GM23338 (cell line): Measurements from ENCODE around the gene PPTC7. TPM values are rescaled to one million over a fixed set of nuclear protein-coding genes. Genes with fewer than 3 reads are reported as not detected.

Experiments used
- ATAC-seq: fragments of 200-7000 bp; cut with Tn5 transposase; 3 replicates; pipeline ENCODE4 v1.9.1; 2020
- DNase-seq: peaks from one replicate; pipeline ENCODE4 v3.0.0-alpha.2; 2015; ENCODE audit warnings: low spot score
- H2AFZ ChIP-seq: fragments of 200-600 bp; sonication (generic); 2 replicates; pipeline ENCODE4 v1.8.0; 2016; ENCODE audit warnings: antibody characterized with exemption, mild to moderate bottlenecking, moderate library complexity
- H3F3A ChIP-seq: fragments of 200-600 bp; sonication (generic); replicated peaks from 2 replicates; pipeline ENCODE4 v1.8.0; 2017; ENCODE audit warnings: antibody characterized with exemption, mixed run types, low read depth
- H3K27ac ChIP-seq: fragments of 200-600 bp; sonication (generic); 2 replicates; pipeline ENCODE4 v1.6.1; 2016; ENCODE audit warnings: low read depth
- H3K27me3 ChIP-seq: fragments of 200-600 bp; sonication (generic); 2 replicates; pipeline ENCODE4 v1.8.0; 2016; ENCODE audit warnings: mild to moderate bottlenecking, mixed run types, moderate library complexity; ENCODE audit not compliant: insufficient read depth
- H3K36me3 ChIP-seq: fragments of 200-600 bp; sonication (generic); 2 replicates; pipeline ENCODE4 v1.8.0; 2016; ENCODE audit warnings: mild to moderate bottlenecking; ENCODE audit not compliant: insufficient read depth
- H3K4me1 ChIP-seq: fragments of 200-600 bp; sonication (generic); 2 replicates; pipeline ENCODE4 v1.8.0; 2016; ENCODE audit warnings: mild to moderate bottlenecking, moderate library complexity; ENCODE audit not compliant: insufficient read depth
- H3K4me2 ChIP-seq: fragments of 200-600 bp; sonication (generic); 2 replicates; pipeline ENCODE4 v1.7.1; 2017; ENCODE audit warnings: mixed run types
- H3K4me3 ChIP-seq: fragments of 200-600 bp; sonication (generic); 2 replicates; pipeline ENCODE4 v1.6.1; 2016; ENCODE audit warnings: mixed run types
- H3K79me2 ChIP-seq: fragments of 200-600 bp; sonication (generic); replicated peaks from 2 replicates; pipeline ENCODE4 v1.8.0; 2017; ENCODE audit warnings: mild to moderate bottlenecking; ENCODE audit not compliant: insufficient read depth
- H3K9me2 ChIP-seq: fragments of 200-600 bp; sonication (generic); 2 replicates; pipeline ENCODE4 v1.8.0; 2017; ENCODE audit not compliant: insufficient read depth
- H4K20me1 ChIP-seq: fragments of 200-600 bp; sonication (generic); replicated peaks from 2 replicates; pipeline ENCODE4 v1.8.0; 2017; ENCODE audit warnings: mild to moderate bottlenecking; ENCODE audit not compliant: insufficient read depth
- H3K27ac Mint-ChIP-seq: 2 replicates; pipeline ENCODE4 v1.8.0; 2020; ENCODE audit warnings: inconsistent platforms, mild to moderate bottlenecking, moderate library complexity, mixed read lengths
- H3K27me3 Mint-ChIP-seq: 3 replicates; pipeline ENCODE4 v1.8.0; 2022; ENCODE audit warnings: low read depth, mild to moderate bottlenecking, moderate library complexity, mixed read lengths, inconsistent platforms; ENCODE audit not compliant: insufficient read depth, poor library complexity
- H3K36me3 Mint-ChIP-seq: 3 replicates; pipeline ENCODE4 v1.8.0; 2021; ENCODE audit warnings: low read depth, mild to moderate bottlenecking, inconsistent platforms, moderate library complexity, mixed read lengths
- H3K4me1 Mint-ChIP-seq: 3 replicates; pipeline ENCODE4 v1.8.0; 2020; ENCODE audit warnings: mild to moderate bottlenecking, inconsistent platforms, mixed read lengths
- H3K4me3 Mint-ChIP-seq: 3 replicates; pipeline ENCODE4 v1.8.0; 2021; ENCODE audit warnings: moderate library complexity, mild to moderate bottlenecking, inconsistent platforms, mixed read lengths
- H3K9me3 Mint-ChIP-seq: 3 replicates; pipeline ENCODE4 v1.8.0; 2020; ENCODE audit warnings: moderate library complexity, mild to moderate bottlenecking, inconsistent platforms, mixed read lengths
- CREB1 ChIP-seq: fragments of 250-450 bp; sonication (Bioruptor Pico); IDR thresholded peaks from 2 replicates; pipeline ENCODE4 v1.5.0; 2020; ENCODE audit warnings: low read depth, mild to moderate bottlenecking, moderate library complexity
- CTCF ChIP-seq, 2 experiments: fragments of 200-600 bp in 1 of 2; sonication (generic) in 1 of 2; conservative IDR thresholded peaks; 2 replicates each; pipeline versions ENCODE4 v1.5.1 to v1.6.1; 2016 to 2017; ENCODE audit warnings: antibody characterized with exemption in 2 of 2, low read depth in 2 of 2, mild to moderate bottlenecking in 2 of 2, moderate library complexity in 1 of 2
- ETS1 ChIP-seq: IDR thresholded peaks from 2 replicates; pipeline ENCODE4 v1.6.1; 2016; ENCODE audit warnings: antibody characterized with exemption
- EZH2 ChIP-seq: fragments of 200-600 bp; sonication (generic); IDR thresholded peaks from one replicate; pipeline ENCODE4 v1.8.0; 2017; ENCODE audit warnings: antibody characterized with exemption, mild to moderate bottlenecking, low read depth; ENCODE audit not compliant: unreplicated experiment
- EZH2phosphoT487 ChIP-seq: fragments of 200-600 bp; sonication (generic); IDR thresholded peaks from one replicate; pipeline ENCODE4 v1.8.1; 2018; ENCODE audit warnings: antibody characterized with exemption; ENCODE audit not compliant: unreplicated experiment
- JUNB ChIP-seq: IDR thresholded peaks from one replicate; pipeline ENCODE4 v1.6.1; 2016; ENCODE audit warnings: antibody characterized with exemption; ENCODE audit not compliant: unreplicated experiment
- NANOG ChIP-seq: IDR thresholded peaks from 2 replicates; pipeline ENCODE4 v1.6.1; 2016; ENCODE audit warnings: antibody characterized with exemption, borderline replicate concordance
- POLR2AphosphoS5 ChIP-seq: IDR thresholded peaks from 2 replicates; pipeline ENCODE4 v1.6.1; 2016; ENCODE audit warnings: antibody characterized with exemption, low read depth
- REST ChIP-seq: IDR thresholded peaks from one replicate; pipeline ENCODE4 v1.6.1; 2018; ENCODE audit warnings: antibody characterized with exemption; ENCODE audit not compliant: unreplicated experiment
- STAT1 ChIP-seq: IDR thresholded peaks from one replicate; pipeline ENCODE4 v1.6.1; 2016; ENCODE audit warnings: antibody characterized with exemption; ENCODE audit not compliant: unreplicated experiment
- ZNF114 ChIP-seq: fragments of 250-450 bp; sonication (Bioruptor Pico); IDR thresholded peaks from 2 replicates; pipeline ENCODE4 v1.5.0; 2020; ENCODE audit warnings: mild to moderate bottlenecking, moderate library complexity
- ZNF331 ChIP-seq: fragments of 250-450 bp; sonication (Bioruptor Pico); IDR thresholded peaks from 2 replicates; pipeline ENCODE4 v1.5.0; 2020; ENCODE audit warnings: low read depth, mild to moderate bottlenecking, moderate library complexity
- ZNF462 ChIP-seq: fragments of 250-450 bp; sonication (Bioruptor Pico); IDR thresholded peaks from 2 replicates; pipeline ENCODE4 v1.5.0; 2020; ENCODE audit warnings: mild to moderate bottlenecking, moderate library complexity
- polyA plus RNA-seq: library from polyadenylated mRNA; unstranded; fragments of >200 nt; fragmentation: Nextera tagmentation; extraction: Ambion mirVana; gene quantifications from 2 replicates; pipeline ENCODE4 v1.2.1, GENCODE V29; 2016
- total RNA-seq: library from RNA; depleted of rRNA; stranded (reverse); fragments of >200 nt; shearing (Covaris generic); gene quantifications from 2 replicates; pipeline ENCODE4 v1.2.3, GENCODE V29; 2014

Gene PPTC7
- total and polyA plus RNA-seq, 2 experiments from 2014 or later = 7.5 to 17.5 TPM

- Histone ChIP-seq H3K4me1 (no peaks in the 10 kb centered on the region), H3K27ac (peak overlapping the region; percentile 0; the same call in 1 of the 2 replicates), H3K4me2 (no peak overlapping the region), H3K4me3 (no peak overlapping the region), H2AFZ (no peak overlapping the region), H3K36me3 (peaks cover 19% of the 10 kb centered on the region), H3K27me3 (no peaks in the 10 kb centered on the region), H4K20me1 (peaks cover 10% of the 10 kb centered on the region), H3F3A (no peaks in the 10 kb centered on the region), H3K9me2 (no peaks in the 10 kb centered on the region), H3K79me2 (0 out of 2 replicates have a peak, but pooled peaks cover 4% of the 10 kb centered on the region)
- no peaks in the 10 kb centered on the region for H3K9me3 Mint-ChIP-seq
- ATAC-seq (no peak), DNase-seq (no peak)
- H3K4me1 Mint-ChIP-seq = peaks cover 2% of the 10 kb centered on the region; the same call in 2 of the 3 replicates
- no peak overlapping the region for H3K4me3 Mint-ChIP-seq
- H3K36me3 Mint-ChIP-seq = peaks cover 25% of the 10 kb centered on the region
- H3K27ac Mint-ChIP-seq = no peak overlapping the region
- H3K27me3 Mint-ChIP-seq = peaks cover 3% of the 10 kb centered on the region
- TF ChIP-seq EZH2phosphoT487 (no peak), ZNF331 (CRISPR knock-in tag) (no peak), ZNF462 (CRISPR knock-in tag) (no peak), CTCF (conservative IDR thresholded peaks at IDR 0.05; ENCODE audit: low read depth in 2 of 2) (no peak), JUNB (no peak), EZH2 (no peak), ETS1 (no peak), POLR2AphosphoS5 (no peak), CREB1 (CRISPR knock-in tag) (no peak), ZNF114 (CRISPR knock-in tag) (no peak), STAT1 (no peak), REST (no peak), NANOG (no peak)
Measured at GRCh38 chr12:110540048-110540447, 43.1 kb downstream of the PPTC7 start.
